Cardiac septum (tissue), 1 donor: ENCODE measurements around the gene PKP1. TPM values are rescaled to one million over a fixed set of nuclear protein-coding genes. Genes with fewer than 3 reads are reported as not detected.

Experiments used
- DNase-seq: peaks from one replicate; pipeline ENCODE4 v3.0.0-alpha.2; 2020; ENCODE audit warnings: low spot score
- intact Hi-C: fragments of 100-400 bp; cut with DNase I; formaldehyde crosslinking; loops from one replicate; pipeline ENCODE4 v1.14.0; 2022
- total RNA-seq: library from RNA; stranded (reverse); fragmentation: NEBNext Ultra II Directional; extraction: Animal tissue kit (Norgen Biotek cat#: 25700); gene quantifications from one replicate; pipeline ENCODE4 v1.2.1, GENCODE V29; 2021
- donor health status: DM: no; HTN: no; CAD: no.

PKP1 gene
- total RNA-seq, 1 donor from 2014 or later: 0.16 TPM

- DNase-seq: peak; percentile 89
- intact Hi-C loops: loop anchor here (5.0 kb wide), 1 partner anchor 72 kb away; no protein-coding TSS in a partner anchor
These were observed 8.0 kb upstream of the PKP1 start for GRCh38 chr1:201275253-201275666.

- DNase-seq: no peak
- intact Hi-C loops: loop anchor here (5.0 kb wide), 1 partner anchor 70 kb away; no protein-coding TSS in a partner anchor
These were observed 6.4 kb upstream of the PKP1 start for GRCh38 chr1:201276891-201277290.

- no peak for DNase-seq
- intact Hi-C loops: loop anchor here (5.0 kb wide), 1 partner anchor 70 kb away; no protein-coding TSS in a partner anchor
These were observed 5.9 kb upstream of the PKP1 start for GRCh38 chr1:201277441-201277840.

- intact Hi-C loops: loop anchor here (5.0 kb wide), 1 partner anchor 68 kb away; no protein-coding TSS in a partner anchor
- DNase-seq: no peak
These were observed 4.0 kb upstream of the PKP1 start for GRCh38 chr1:201279313-201279712.

GRCh38 chr1:201280884-201281283 lies 2.4 kb upstream of the PKP1 start:
- intact Hi-C loops: no loop called here
- DNase-seq: no peak

GRCh38 chr1:201281573-201281972 lies 1.7 kb upstream of the PKP1 start:
- intact Hi-C loops: no loop called here
- DNase-seq: no peak

GRCh38 chr1:201282216-201282615 lies 1.1 kb upstream of the PKP1 start:
- intact Hi-C loops: no loop called here
- no peak for DNase-seq

- intact Hi-C loops: no loop called here
- DNase-seq: no peak
These were observed 689 bp downstream of the PKP1 start for GRCh38 chr1:201283836-201284553.

GRCh38 chr1:201284636-201285035 lies 1.3 kb downstream of the PKP1 start:
- intact Hi-C loops: no loop called here
- no peak for DNase-seq

GRCh38 chr1:201285846-201286245 lies 2.5 kb downstream of the PKP1 start:
- intact Hi-C loops: no loop called here
- no peak for DNase-seq

GRCh38 chr1:201286445-201286844 lies 3.1 kb downstream of the PKP1 start:
- DNase-seq: no peak
- intact Hi-C loops: no loop called here

- no peak for DNase-seq
- intact Hi-C loops: no loop called here
These were observed 4.7 kb downstream of the PKP1 start for GRCh38 chr1:201288007-201288406.

GRCh38 chr1:201288765-201289164 lies 5.5 kb downstream of the PKP1 start:
- DNase-seq: no peak
- intact Hi-C loops: no loop called here

- intact Hi-C loops: no loop called here
- no peak for DNase-seq
These were observed 7.2 kb downstream of the PKP1 start for GRCh38 chr1:201290551-201290950.

- intact Hi-C loops: no loop called here
- no peak for DNase-seq
These were observed 8.6 kb downstream of the PKP1 start for GRCh38 chr1:201291916-201292315.

GRCh38 chr1:201294876-201295275 lies 11.6 kb downstream of the PKP1 start:
- intact Hi-C loops: no loop called here
- DNase-seq: no peak

GRCh38 chr1:201295346-201295745 lies 12.0 kb downstream of the PKP1 start:
- DNase-seq: no peak
- intact Hi-C loops: no loop called here

- DNase-seq: no peak
- intact Hi-C loops: no loop called here
These were observed 12.6 kb downstream of the PKP1 start for GRCh38 chr1:201295861-201296260.

GRCh38 chr1:201296352-201296751 lies 13.0 kb downstream of the PKP1 start:
- no peak for DNase-seq
- intact Hi-C loops: no loop called here

- DNase-seq: no peak
- intact Hi-C loops: no loop called here
These were observed 15.4 kb downstream of the PKP1 start for GRCh38 chr1:201298396-201299381.
